Left lobe of liver (tissue), 2 donors: ENCODE results near the gene RSPO3. TPM values are rescaled to one million over a fixed set of nuclear protein-coding genes. Genes with fewer than 3 reads are reported as not detected.
"Not testable (repeated sequence)": the region's sequence is repeated elsewhere in the genome, so short reads cannot be mapped to it uniquely, and the experiment has no call there.

ENCODE experiments used
- ATAC-seq: fragments of 200-7000 bp; cut with Tn5 transposase; one replicate; pipeline ENCODE4 v1.9.1; 2020; ENCODE audit warnings: mild to moderate bottlenecking, moderate library complexity
- DNase-seq: peaks from one replicate; pipeline ENCODE4 v3.0.0-alpha.2; 2020; ENCODE audit warnings: low spot score
- total RNA-seq: library from RNA; stranded (reverse); gene quantifications from one replicate; pipeline ENCODE4 v1.2.1, GENCODE V29; 2021
- donor health status: DM: no; HTN: no; CAD: no; lungs with moderate emphysema.
- donor health status: DM: no; HTN: yes; CAD: no.

RSPO3 gene
- total RNA-seq, 1 donor from 2014 or later = 1.6 TPM

- DNase-seq = no peak
- no peak for ATAC-seq
These were observed 81.6 kb downstream of the RSPO3 start for GRCh38 chr6:127200114-127200513.

GRCh38 chr6:127201321-127201720 is 82.8 kb downstream of the RSPO3 start:
- ATAC-seq = no peak
- DNase-seq = no peak

GRCh38 chr6:127202676-127203075 is 84.2 kb downstream of the RSPO3 start:
- ATAC-seq (no peak), DNase-seq (no peak)

GRCh38 chr6:127204281-127204680 is 85.8 kb downstream of the RSPO3 start:
- DNase-seq = no peak
- ATAC-seq = no peak

GRCh38 chr6:127205036-127205435 is 86.6 kb downstream of the RSPO3 start:
- DNase-seq = no peak
- no peak for ATAC-seq

GRCh38 chr6:127206531-127207095 is 88.1 kb downstream of the RSPO3 start:
- ATAC-seq (no peak), DNase-seq (no peak)

GRCh38 chr6:127207591-127208120 is 89.2 kb downstream of the RSPO3 start:
- DNase-seq (no peak), ATAC-seq (no peak)

- DNase-seq (no peak), ATAC-seq (no peak)
These were observed 92.3 kb downstream of the RSPO3 start for GRCh38 chr6:127210725-127211124.

- ATAC-seq (no peak), DNase-seq (no peak)
These were observed 93.9 kb downstream of the RSPO3 start for GRCh38 chr6:127212376-127212775.

GRCh38 chr6:127214032-127214431 is 95.6 kb downstream of the RSPO3 start:
- not testable (repeated sequence) for DNase-seq, ATAC-seq

- not testable (repeated sequence) for DNase-seq, ATAC-seq
These were observed 96.1 kb downstream of the RSPO3 start for GRCh38 chr6:127214531-127214930.

GRCh38 chr6:127215931-127216330 is 97.5 kb downstream of the RSPO3 start:
- DNase-seq (no peak), ATAC-seq (peak; percentile 98)

- ATAC-seq = no peak
- DNase-seq = no peak
These were observed 98.6 kb downstream of the RSPO3 start for GRCh38 chr6:127216810-127217789.

- no peak for ATAC-seq
These were observed 101.4 kb downstream of the RSPO3 start for GRCh38 chr6:127219869-127220268.

GRCh38 chr6:127221201-127221600 is 102.7 kb downstream of the RSPO3 start:
- ATAC-seq (no peak), DNase-seq (no peak)

More at GRCh38 chr6:127219869-127220268, 101.4 kb downstream of the RSPO3 start:
- no peak for DNase-seq

- ATAC-seq = no peak
- no peak for DNase-seq
These were observed 103.9 kb downstream of the RSPO3 start for GRCh38 chr6:127222418-127222817.

- DNase-seq (no peak), ATAC-seq (no peak)
These were observed 107.0 kb downstream of the RSPO3 start for GRCh38 chr6:127225497-127225896.

- DNase-seq, ATAC-seq: not testable (repeated sequence)
These were observed 115.3 kb downstream of the RSPO3 start for GRCh38 chr6:127233819-127234218.

GRCh38 chr6:127243501-127243900 is 125.0 kb downstream of the RSPO3 start:
- no peak for DNase-seq
- no peak for ATAC-seq
